Measurements from ENCODE around the gene MYO7B. TPM values are rescaled to one million over a fixed set of nuclear protein-coding genes. Genes with fewer than 3 reads are reported as not detected.

MYO7B gene
- total and polyA plus RNA-seq, 9 of the 15 experiments (the other 6 are each of a cell fraction or from before 2014, with no cell fraction given), result 0.08 TPM; not detected in 8

DNA sequence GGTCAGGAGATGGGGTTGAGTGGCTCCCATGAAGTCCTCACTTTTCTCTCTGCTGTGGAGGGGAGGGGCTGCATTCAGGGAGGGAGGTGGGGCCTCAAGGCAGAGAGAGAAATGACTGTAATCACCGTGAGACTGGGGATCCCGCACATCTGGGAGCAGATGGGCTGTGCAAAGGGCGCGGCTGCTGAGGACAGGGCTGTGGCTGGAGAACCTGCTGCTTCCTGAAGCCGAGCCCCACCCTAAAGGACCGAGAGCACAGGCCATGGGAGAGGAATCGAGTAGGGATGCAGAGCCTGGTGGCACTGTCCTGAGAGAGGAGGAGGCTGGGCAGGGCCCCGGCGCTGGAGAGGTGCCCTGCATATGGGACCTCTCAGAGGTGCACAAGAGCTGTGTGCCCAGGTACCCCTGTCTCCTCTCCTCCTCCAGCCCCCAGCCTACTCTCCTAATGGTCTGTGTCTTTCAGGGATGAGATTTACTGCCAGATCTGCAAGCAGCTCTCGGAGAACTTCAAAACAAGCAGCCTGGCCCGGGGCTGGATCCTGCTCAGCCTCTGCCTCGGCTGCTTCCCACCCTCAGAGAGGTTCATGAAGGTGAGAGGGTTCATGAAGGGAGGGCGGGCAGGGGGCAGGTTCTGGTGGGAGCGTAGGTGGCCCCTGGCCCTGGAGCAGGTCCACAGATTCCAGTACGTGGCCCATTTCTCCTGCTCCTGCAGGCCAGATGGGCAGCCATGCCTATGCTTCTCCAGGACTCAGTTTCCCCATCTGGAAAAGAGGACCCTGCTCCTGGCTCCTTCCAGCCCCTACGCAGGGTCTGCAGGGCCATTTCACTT, 84.6 kb downstream of the MYO7B start (continued):
- TF ChIP-seq ZNF699 (CRISPR knock-in tag; IDR thresholded peaks at IDR 0.05; ENCODE audit: insufficient replicate concordance), result no peak
- TF ChIP-seq, protein P1, sequence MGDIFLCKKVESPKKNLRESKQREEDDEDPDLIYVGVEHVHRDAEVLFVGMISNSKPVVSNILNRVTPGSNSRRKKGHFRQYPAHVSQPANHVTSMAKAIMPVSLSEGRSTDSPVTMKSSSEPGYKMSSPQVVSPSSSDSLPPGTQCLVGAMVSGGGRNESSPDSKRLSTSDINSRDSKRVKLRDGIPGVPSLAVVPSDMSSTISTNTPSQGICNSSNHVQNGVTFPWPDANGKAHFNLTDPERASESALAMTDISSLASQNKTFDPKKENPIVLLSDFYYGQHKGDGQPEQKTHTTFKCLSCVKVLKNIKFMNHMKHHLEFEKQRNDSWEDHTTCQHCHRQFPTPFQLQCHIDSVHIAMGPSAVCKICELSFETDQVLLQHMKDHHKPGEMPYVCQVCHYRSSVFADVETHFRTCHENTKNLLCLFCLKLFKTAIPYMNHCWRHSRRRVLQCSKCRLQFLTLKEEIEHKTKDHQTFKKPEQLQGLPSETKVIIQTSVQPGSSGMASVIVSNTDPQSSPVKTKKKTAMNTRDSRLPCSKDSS (IDR thresholded peaks at IDR 0.05; ENCODE audit: low read depth, partially characterized antibody), result no peak
- no peak for TF ChIP-seq SETDB1 (IDR thresholded peaks at IDR 0.05; ENCODE audit: low read length)
- TF ChIP-seq EHMT2 (IDR thresholded peaks at IDR 0.05), result no peak
- no peak for TF ChIP-seq CBFA2T2 (conservative IDR thresholded peaks at IDR 0.05)
- TF ChIP-seq CSDE1 (IDR thresholded peaks at IDR 0.05), result no peak
- TF ChIP-seq ARHGAP35 (IDR thresholded peaks at IDR 0.05; ENCODE audit: partially characterized antibody), result no peak

DNA sequence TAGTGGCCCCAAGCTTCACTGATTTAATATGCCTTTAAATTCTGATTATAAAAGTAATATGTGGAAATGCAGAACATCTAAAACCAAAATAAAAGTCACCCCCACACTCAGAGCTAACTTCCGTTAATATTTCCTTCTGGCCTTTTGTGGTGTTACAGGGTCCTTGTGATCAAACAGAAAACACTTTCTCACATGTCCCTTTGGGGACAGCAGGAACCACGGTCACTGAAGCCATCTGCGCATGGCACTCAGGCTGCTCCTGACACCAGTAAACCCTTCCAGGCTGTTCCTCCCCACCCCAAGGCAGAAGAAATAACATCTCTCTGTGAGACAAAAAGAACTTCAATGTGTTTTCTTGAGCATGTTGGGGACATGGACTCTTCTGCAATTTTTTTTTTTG, 85.4 kb downstream of the MYO7B start:
- Histone ChIP-seq H3K4me1 (replicated peaks in 1 of 2; ENCODE audit: control insufficient read depth in 2 of 2, insufficient read depth in 2 of 2, low read length in 2 of 2) (peaks cover 0 to 14% of the 10 kb centered on the region in 2 experiments; a peak in 2 of 5 replicates), H2AFZ (ENCODE audit: low read depth, low read length) (no peak overlapping the region), H3K9ac (ENCODE audit: insufficient read depth in 1 of 2, low read depth in 2 of 2, low read length in 2 of 2) (no peak overlapping the region), H3K9me3 (replicated peaks; ENCODE audit: control insufficient read depth, insufficient read depth, low read depth, low read length) (no peaks in the 10 kb centered on the region), H3K4me2 (ENCODE audit: insufficient read depth, low read length) (no peak overlapping the region), H3K4me3 (no peak overlapping the region), H3K27me3 (ENCODE audit: control insufficient read depth in 2 of 2, insufficient read depth in 2 of 2, low read length in 2 of 2) (peaks cover 37 to 60% of the 10 kb centered on the region in 2 experiments), H4K20me1 (replicated peaks; ENCODE audit: control insufficient read depth, insufficient read depth, low read length) (peaks cover 5% of the 10 kb centered on the region; the same call in 1 of the 2 replicates), H3K36me3 (ENCODE audit: control insufficient read depth, insufficient read depth, low read length) (no peaks in the 10 kb centered on the region), H3K79me2 (ENCODE audit: control insufficient read depth, insufficient read depth, low read length) (no peaks in the 10 kb centered on the region), H3K27ac (ENCODE audit: extremely low read depth, low read depth, low read length) (no peak overlapping the region), H3K9me1 (ENCODE audit: control insufficient read depth, insufficient read depth, low read length) (no peaks in the 10 kb centered on the region)
- ATAC-seq, result no peak
- TF ChIP-seq ZSCAN32 (CRISPR knock-in tag; IDR thresholded peaks at IDR 0.05) (no peak), NRF1 (conservative IDR thresholded peaks at IDR 0.05 in 1 of 2, IDR thresholded peaks at IDR 0.05 in 1 of 2) (peak in 1 of 2 experiments; percentile 24; a peak in 1 of 4 replicates), CEBPG (CRISPR knock-in tag; IDR thresholded peaks at IDR 0.05) (no peak), CEBPG (tag; conservative IDR thresholded peaks at IDR 0.05 in 1 of 2, IDR thresholded peaks at IDR 0.05 in 1 of 2) (no peak)
- TF ChIP-seq, protein P2, sequence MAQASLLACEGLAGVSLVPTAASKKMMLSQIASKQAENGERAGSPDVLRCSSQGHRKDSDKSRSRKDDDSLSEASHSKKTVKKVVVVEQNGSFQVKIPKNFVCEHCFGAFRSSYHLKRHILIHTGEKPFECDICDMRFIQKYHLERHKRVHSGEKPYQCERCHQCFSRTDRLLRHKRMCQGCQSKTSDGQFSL (CRISPR knock-in tag; IDR thresholded peaks at IDR 0.05), result no peak
- TF ChIP-seq, protein P2 (tag; IDR thresholded peaks at IDR 0.05), result no peak
- ChIA-PET CTCF (ENCODE audit: low intra/inter-chr PET ratio) (no interaction called here), POLR2A (interaction anchor here (1.3 kb wide), 1 partner anchor 11 kb away, joined by 6 read pairs; no protein-coding TSS in a partner anchor)
- in situ Hi-C loops (cut with MboI), result no loop called here
- peak in 1 of 4 experiments; percentile 38 for DNase-seq (ENCODE audit: extremely low read depth in 1 of 4, low spot score in 3 of 4)
- intact Hi-C loops (cut with micrococcal nuclease), result no loop called here
- FAIRE-seq, result no peak
- no TSS peak for BruUV-seq (replicated peaks)
- WGBS (ENCODE audit: insufficient coverage, low coverage, missing lambda C conversion rate), result 22% methylated on average over 3 of the region's 3 CpGs

All from K562 (cell line).